Measurements from ENCODE around the gene AURKAIP1.
"Not testable (repeated sequence)": the region's sequence is repeated elsewhere in the genome, so short reads cannot be mapped to it uniquely, and the experiment has no call there.

AURKAIP1 gene

GRCh38 chr1:1385339-1385738 lies 10.3 kb upstream of the AURKAIP1 start:
- DNase-seq = not testable (repeated sequence)

GRCh38 chr1:1381294-1381693 lies 6.3 kb upstream of the AURKAIP1 start:
- no peak for DNase-seq

- no peak for DNase-seq
Observed at GRCh38 chr1:1380860-1381259, 5.9 kb upstream of the AURKAIP1 start.

- no peak for DNase-seq
Observed at GRCh38 chr1:1377540-1378205, 2.7 kb upstream of the AURKAIP1 start.

GRCh38 chr1:1376551-1377226 lies 1.7 kb upstream of the AURKAIP1 start:
- DNase-seq = no peak

- DNase-seq = no peak
Observed at GRCh38 chr1:1374589-1374928, 448 bp downstream of the AURKAIP1 start.

- DNase-seq = no peak
Observed at GRCh38 chr1:1373815-1374588, 1.0 kb downstream of the AURKAIP1 start.

- DNase-seq = no peak
Observed at GRCh38 chr1:1373051-1373814, 1.8 kb downstream of the AURKAIP1 start.

- no peak for DNase-seq
Observed at GRCh38 chr1:1371746-1372711, 3.0 kb downstream of the AURKAIP1 start.

- DNase-seq = no peak
Observed at GRCh38 chr1:1371364-1371745, 3.7 kb downstream of the AURKAIP1 start.

GRCh38 chr1:1370771-1371300 lies 4.2 kb downstream of the AURKAIP1 start:
- DNase-seq = no peak

- DNase-seq = not testable (repeated sequence)
Observed at GRCh38 chr1:1370094-1370493, 4.9 kb downstream of the AURKAIP1 start.

- no peak for DNase-seq
Observed at GRCh38 chr1:1367315-1367714, 7.7 kb downstream of the AURKAIP1 start.

GRCh38 chr1:1366699-1367066 lies 8.3 kb downstream of the AURKAIP1 start:
- DNase-seq = no peak

GRCh38 chr1:1365875-1366698 lies 8.9 kb downstream of the AURKAIP1 start:
- DNase-seq = no peak

- no peak for DNase-seq
Observed at GRCh38 chr1:1364266-1364665, 10.7 kb downstream of the AURKAIP1 start.

GRCh38 chr1:1361982-1362423 lies 13.0 kb downstream of the AURKAIP1 start:
- no peak for DNase-seq

- no peak for DNase-seq
Observed at GRCh38 chr1:1361233-1361981, 13.6 kb downstream of the AURKAIP1 start.

- DNase-seq = no peak
Observed at GRCh38 chr1:1360506-1361169, 14.4 kb downstream of the AURKAIP1 start.

Data from NCI-H187 treated with DMSO at 0.1 percent for 48 hours (cell line).